ENCODE measurements around the gene ZNF831. TPM values are rescaled to one million over a fixed set of nuclear protein-coding genes. Genes with fewer than 3 reads are reported as not detected.

ZNF831 gene
- total RNA-seq, 2 experiments from 2014 or later, result 10.9 to 11.9 TPM

DNA sequence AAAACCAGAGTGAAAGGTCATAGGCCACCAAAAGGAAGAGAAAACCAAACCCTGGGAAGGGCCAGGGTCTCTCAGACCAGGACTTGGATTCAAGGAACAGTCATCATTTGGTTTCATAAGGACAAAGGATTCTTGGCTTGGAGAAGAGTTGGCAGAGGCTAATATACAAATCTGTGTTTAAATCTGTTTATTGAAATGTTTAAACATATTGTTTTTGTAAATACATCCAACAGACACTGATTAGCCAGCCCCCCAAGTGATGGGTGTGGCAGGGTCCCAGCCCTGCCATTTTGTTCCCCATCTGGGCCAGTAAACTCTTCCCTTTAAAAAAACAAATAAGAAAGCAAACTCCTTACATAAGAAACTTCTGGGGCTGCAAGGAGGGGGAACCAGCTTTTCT lies 6.1 kb upstream of the ZNF831 start:
- no peak for DNase-seq
- ChIA-PET CTCF (interaction anchor here (2.0 kb wide), 1 partner anchor 10 kb away, joined by 5 read pairs; no protein-coding TSS in a partner anchor), POLR2A (interaction anchor here (1.4 to 3.7 kb wide), 3 partner anchors 9 to 49 kb away, joined by 4 to 73 read pairs (median 32); no protein-coding TSS in a partner anchor)
- Mint-ChIP-seq H3K9me3 (no peaks in the 10 kb centered on the region), H3K36me3 (ENCODE audit: low read depth) (peaks cover 20% of the 10 kb centered on the region), H3K4me1 (ENCODE audit: low read depth) (peaks cover 82% of the 10 kb centered on the region), H3K27ac (peak overlapping the region; percentile 69), H3K27me3 (no peaks in the 10 kb centered on the region), H3K4me3 (no peak overlapping the region)
- no peak for ATAC-seq
- intact Hi-C loops (cut with micrococcal nuclease), result no loop called here
- TF ChIP-seq, protein P1, sequence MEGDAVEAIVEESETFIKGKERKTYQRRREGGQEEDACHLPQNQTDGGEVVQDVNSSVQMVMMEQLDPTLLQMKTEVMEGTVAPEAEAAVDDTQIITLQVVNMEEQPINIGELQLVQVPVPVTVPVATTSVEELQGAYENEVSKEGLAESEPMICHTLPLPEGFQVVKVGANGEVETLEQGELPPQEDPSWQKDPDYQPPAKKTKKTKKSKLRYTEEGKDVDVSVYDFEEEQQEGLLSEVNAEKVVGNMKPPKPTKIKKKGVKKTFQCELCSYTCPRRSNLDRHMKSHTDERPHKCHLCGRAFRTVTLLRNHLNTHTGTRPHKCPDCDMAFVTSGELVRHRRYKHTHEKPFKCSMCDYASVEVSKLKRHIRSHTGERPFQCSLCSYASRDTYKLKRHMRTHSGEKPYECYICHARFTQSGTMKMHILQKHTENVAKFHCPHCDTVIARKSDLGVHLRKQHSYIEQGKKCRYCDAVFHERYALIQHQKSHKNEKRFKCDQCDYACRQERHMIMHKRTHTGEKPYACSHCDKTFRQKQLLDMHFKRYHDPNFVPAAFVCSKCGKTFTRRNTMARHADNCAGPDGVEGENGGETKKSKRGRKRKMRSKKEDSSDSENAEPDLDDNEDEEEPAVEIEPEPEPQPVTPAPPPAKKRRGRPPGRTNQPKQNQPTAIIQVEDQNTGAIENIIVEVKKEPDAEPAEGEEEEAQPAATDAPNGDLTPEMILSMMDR (IDR thresholded peaks at IDR 0.05), result no peak

DNA sequence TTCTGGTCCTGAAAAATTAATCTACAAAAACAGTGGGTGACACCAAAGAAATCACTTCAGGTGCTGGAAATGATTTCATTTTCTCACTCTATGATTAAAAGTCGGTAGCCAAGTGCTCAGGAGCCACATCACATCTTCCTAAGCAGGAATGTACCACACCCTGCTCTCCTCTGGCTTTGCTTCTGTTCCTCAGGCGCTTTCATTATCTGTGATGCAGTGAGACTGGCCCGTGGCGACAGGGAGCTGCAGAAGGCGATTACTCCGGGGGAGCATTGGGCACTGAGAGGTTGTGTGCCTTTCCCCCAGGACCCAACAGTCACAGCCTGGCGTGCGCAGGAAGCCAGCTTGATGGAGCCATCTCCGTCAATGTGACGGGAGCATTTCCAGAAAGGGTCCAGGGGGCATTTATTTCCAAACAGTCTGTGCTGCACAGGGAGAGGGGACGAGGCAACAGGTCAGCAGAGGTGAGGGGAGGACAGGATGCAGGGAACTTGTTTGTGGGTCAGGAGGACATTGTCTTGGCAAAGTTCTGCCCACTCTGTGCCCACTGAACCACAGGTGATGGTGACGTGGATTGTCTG lies 5.6 kb upstream of the ZNF831 start:
- ChIA-PET CTCF (interaction anchor here (2.0 to 2.7 kb wide), 2 partner anchors 10 to 49 kb away, joined by 5 to 17 read pairs; no protein-coding TSS in a partner anchor), POLR2A (interaction anchor here (1.4 to 3.7 kb wide), 4 partner anchors 9 to 268 kb away, joined by 4 to 73 read pairs (median 20); no protein-coding TSS in a partner anchor)
- Mint-ChIP-seq H3K4me3 (no peak overlapping the region), H3K27ac (peak overlapping the region; percentile 11), H3K27me3 (no peaks in the 10 kb centered on the region), H3K36me3 (ENCODE audit: low read depth) (peaks cover 21% of the 10 kb centered on the region), H3K9me3 (no peaks in the 10 kb centered on the region), H3K4me1 (ENCODE audit: low read depth) (peaks cover 82% of the 10 kb centered on the region)
- DNase-seq (no peak), ATAC-seq (no peak)
- intact Hi-C loops (cut with micrococcal nuclease), result no loop called here
- TF ChIP-seq, protein P1 (IDR thresholded peaks at IDR 0.05), result no peak

DNA sequence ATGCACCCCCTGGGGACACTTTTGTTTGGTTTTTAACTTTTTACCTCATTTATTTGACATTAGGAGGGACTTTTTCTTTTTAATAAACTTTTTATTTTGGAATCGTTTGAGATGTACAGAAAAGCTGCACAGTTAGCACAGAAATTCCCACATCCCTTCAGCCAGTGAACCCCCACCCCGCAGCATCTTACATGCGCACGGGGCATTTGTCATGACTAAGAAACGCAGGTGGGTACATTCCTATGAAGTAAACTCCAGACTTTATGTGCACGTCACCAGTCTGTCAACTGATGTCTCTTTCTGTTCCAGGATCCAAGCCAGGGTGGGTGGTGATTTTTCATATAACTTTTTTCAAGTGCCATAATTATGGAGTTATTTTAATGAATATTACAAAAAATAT lies 4.9 kb upstream of the ZNF831 start:
- intact Hi-C loops (cut with micrococcal nuclease), result no loop called here
- no peaks in the 10 kb centered on the region for H3K27me3 Mint-ChIP-seq
- ATAC-seq (no peak), DNase-seq (no peak)
- H3K9me3 Mint-ChIP-seq, result no peaks in the 10 kb centered on the region
- peaks cover 81% of the 10 kb centered on the region for H3K4me1 Mint-ChIP-seq (ENCODE audit: low read depth)
- ChIA-PET CTCF (interaction anchor here (0.7 to 2.7 kb wide), 14 partner anchors 10 to 95 kb away, joined by 3 to 20 read pairs (median 4); no protein-coding TSS in a partner anchor), POLR2A (interaction anchor here (1.3 to 3.7 kb wide), 7 partner anchors 10 to 269 kb away, joined by 4 to 73 read pairs (median 7); no protein-coding TSS in a partner anchor)
- H3K4me3 Mint-ChIP-seq, result no peak overlapping the region
- H3K36me3 Mint-ChIP-seq (ENCODE audit: low read depth), result peaks cover 21% of the 10 kb centered on the region
- H3K27ac Mint-ChIP-seq, result peak overlapping the region; percentile 98
- TF ChIP-seq, protein P1 (IDR thresholded peaks at IDR 0.05), result no peak

DNA sequence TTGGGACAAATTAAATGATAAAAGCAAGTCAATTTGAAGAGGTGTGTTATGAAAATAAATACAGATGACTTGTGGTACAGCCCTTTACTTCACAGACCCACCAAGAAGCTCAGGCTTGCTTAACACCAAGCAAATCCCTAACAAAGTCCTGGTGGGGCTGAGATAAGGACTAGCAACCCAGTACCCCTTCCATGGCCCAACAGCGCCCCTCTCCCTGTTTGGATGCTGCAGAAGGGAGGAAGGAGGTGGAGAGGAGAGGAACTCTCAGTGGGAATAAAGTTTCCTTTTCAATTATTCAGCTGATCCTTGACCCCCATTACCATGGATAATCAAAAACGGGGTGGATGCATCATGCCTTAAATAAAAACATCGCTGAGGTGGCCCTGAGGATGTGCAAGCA lies 4.5 kb upstream of the ZNF831 start:
- ATAC-seq (peak; percentile 2), DNase-seq (no peak)
- no peaks in the 10 kb centered on the region for H3K9me3 Mint-ChIP-seq
- peaks cover 77% of the 10 kb centered on the region for H3K4me1 Mint-ChIP-seq (ENCODE audit: low read depth)
- ChIA-PET POLR2A (interaction anchor here (0.6 to 3.7 kb wide), 11 partner anchors 10 to 269 kb away, joined by 3 to 73 read pairs (median 4); no protein-coding TSS in a partner anchor), CTCF (interaction anchor here (0.7 to 2.7 kb wide), 15 partner anchors 9 to 95 kb away, joined by 3 to 20 read pairs (median 3); no protein-coding TSS in a partner anchor)
- TF ChIP-seq, protein P1 (IDR thresholded peaks at IDR 0.05), result peak; percentile 33
- peak overlapping the region; percentile 98 for H3K27ac Mint-ChIP-seq
- H3K27me3 Mint-ChIP-seq, result no peaks in the 10 kb centered on the region
- intact Hi-C loops (cut with micrococcal nuclease), result no loop called here
- peak overlapping the region; percentile 95 for H3K4me3 Mint-ChIP-seq
- H3K36me3 Mint-ChIP-seq (ENCODE audit: low read depth), result peaks cover 21% of the 10 kb centered on the region
